ENCODE data around the gene ARHGAP9.
A peak's percentile ranks its signal among the peaks of the same experiment; 100 is the strongest.
"Not testable (repeated sequence)": the region's sequence is repeated elsewhere in the genome, so short reads cannot be mapped to it uniquely, and the experiment has no call there.

Gene ARHGAP9

DNA sequence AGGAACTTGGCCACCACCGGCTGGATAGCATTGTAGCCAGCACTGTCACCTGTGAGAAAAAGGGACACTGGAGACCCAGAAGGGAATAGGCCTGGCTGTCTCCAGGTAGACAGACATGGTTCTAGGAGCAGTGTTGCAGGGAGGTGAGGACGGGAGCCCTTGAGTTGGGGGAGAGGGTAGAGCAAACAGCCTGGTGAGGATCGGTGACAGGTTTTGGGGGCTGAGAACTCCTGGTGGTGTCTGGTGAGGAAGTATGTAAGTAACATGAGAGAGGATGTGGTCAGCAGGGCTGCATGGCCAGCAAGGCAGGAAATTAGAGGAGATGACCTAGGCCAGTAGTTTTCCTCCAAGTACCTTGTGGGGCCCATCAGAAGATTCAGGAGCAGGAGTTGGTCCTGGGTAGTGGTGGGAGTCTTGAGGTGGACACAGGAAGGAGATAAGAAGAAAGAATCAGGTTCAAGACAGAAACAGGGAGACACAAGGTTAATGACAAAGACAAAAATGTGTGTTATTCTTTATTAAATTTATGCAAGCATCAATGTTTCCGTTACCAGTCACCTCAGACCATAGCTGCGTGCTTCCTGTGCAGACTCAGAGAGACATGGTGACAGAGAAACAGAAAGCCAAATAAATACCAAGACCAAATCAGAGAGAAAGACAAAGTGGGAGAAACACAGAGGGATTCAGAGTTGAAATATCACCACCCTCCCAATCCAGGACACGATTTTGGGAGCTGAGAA is at the start of gene ARHGAP9:
Gene ARHGAP9, minus strand, starts transcription at position 491 of the 740 bp plus-strand sequence. Its CDS starts 460 bp downstream, at position 31.
- DNase-seq (ENCODE audit: low spot score) = no peak

DNA sequence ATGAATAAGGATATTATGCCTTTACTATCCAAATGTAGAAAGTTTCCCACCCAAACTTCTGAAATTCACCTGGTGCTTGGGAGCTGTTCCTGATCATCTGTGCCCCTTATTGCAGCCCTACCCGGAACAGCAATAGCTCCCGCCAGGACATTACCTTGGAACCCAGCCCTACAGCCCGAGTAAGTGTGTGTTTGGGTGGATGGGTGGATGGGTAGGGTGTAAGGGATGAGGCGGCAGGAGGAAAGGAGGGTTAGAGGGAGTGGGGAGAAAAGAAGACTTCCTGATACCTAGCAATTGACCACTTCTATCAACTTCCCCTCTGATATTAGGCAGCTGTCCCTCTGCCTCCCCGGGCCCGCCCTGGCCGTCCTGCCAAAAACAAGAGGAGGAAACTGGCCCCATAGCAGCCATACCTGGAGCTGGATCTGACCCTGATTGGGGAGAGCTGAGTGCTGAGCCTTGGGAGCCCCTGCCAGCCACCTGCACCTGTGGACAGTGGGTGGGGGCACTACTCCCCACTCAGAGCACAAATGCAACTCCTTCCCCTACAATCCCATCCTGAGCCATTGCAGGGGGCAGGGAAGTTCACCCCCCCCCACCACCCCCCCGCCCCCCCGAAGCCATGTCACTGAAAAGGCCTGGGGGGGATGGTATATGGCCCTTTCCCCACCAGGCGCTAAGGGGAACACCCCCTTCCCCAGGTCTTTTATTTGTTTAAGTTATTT is 49.3 kb upstream of the ARHGAP9 start:
- no peak for DNase-seq (ENCODE audit: low spot score)

GRCh38 chr12:57528176-57528575 is 48.5 kb upstream of the ARHGAP9 start:
- no peak for DNase-seq (ENCODE audit: low spot score)

GRCh38 chr12:57527184-57527583 is 47.5 kb upstream of the ARHGAP9 start:
- no peak for DNase-seq (ENCODE audit: low spot score)

DNA sequence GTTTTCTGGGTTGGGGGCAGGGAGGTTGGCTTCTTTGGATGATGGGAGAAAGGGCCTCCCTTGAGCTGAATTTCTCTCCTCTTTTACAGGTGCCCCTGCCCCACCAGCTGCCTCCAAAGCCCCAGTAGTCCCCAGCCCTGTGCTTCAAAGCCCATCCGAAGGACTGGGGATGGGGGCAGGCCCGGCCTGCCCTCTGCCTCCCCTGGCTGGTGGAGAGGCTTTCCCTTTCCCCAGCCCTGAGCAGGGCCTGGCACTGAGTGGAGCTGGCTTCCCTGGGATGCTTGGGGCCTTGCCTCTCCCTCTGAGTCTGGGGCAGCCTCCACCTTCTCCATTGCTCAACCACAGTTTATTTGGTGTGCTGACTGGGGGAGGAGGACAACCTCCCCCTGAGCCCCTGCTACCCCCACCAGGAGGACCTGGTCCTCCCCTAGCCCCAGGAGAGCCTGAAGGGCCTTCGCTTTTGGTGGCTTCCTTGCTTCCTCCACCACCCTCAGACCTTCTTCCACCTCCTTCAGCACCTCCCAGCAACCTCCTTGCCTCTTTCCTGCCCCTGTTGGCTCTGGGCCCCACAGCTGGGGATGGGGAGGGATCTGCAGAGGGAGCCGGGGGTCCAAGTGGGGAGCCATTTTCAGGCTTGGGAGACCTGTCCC is 46.9 kb upstream of the ARHGAP9 start:
- DNase-seq (ENCODE audit: low spot score) = no peak

- no peak for DNase-seq (ENCODE audit: low spot score)
Measured at GRCh38 chr12:57525615-57526383, 46.1 kb upstream of the ARHGAP9 start.

DNA sequence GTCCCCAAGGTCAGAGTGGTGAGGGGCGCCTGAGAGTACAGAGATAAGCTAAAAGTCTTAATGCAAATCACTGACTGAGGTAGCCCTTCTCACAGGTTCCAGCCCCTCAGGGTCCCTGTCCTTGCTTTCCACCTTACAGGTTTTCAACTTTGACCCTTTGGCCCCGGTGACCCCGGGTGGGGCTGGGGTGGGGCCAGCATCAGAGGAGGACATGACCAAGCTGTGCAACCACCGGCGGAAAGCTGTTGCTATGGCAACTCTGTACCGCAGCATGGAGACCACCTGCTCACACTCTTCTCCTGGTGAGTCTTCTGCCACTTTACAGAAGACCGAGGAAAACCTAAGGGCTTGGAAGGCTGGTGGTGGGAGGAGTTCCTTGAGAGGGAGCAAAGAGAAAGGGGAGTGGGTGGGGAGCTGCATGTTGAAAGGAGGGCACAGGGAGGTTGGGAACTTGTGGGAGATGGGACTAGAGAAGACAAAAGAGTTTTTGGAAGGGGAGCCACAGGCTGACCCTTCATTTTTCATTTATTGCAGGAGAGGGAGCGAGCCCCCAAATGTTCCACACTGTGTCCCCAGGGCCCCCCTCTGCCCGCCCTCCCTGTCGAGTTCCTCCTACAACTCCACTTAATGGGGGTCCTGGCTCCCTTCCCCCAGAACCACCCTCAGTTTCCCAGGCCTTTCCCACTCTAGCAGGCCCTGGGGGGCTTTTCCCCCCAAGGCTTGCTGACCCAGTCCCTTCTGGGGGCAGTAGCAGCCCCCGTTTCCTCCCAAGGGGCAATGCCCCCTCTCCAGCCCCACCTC is 45.3 kb upstream of the ARHGAP9 start:
- no peak for DNase-seq (ENCODE audit: low spot score)

DNA sequence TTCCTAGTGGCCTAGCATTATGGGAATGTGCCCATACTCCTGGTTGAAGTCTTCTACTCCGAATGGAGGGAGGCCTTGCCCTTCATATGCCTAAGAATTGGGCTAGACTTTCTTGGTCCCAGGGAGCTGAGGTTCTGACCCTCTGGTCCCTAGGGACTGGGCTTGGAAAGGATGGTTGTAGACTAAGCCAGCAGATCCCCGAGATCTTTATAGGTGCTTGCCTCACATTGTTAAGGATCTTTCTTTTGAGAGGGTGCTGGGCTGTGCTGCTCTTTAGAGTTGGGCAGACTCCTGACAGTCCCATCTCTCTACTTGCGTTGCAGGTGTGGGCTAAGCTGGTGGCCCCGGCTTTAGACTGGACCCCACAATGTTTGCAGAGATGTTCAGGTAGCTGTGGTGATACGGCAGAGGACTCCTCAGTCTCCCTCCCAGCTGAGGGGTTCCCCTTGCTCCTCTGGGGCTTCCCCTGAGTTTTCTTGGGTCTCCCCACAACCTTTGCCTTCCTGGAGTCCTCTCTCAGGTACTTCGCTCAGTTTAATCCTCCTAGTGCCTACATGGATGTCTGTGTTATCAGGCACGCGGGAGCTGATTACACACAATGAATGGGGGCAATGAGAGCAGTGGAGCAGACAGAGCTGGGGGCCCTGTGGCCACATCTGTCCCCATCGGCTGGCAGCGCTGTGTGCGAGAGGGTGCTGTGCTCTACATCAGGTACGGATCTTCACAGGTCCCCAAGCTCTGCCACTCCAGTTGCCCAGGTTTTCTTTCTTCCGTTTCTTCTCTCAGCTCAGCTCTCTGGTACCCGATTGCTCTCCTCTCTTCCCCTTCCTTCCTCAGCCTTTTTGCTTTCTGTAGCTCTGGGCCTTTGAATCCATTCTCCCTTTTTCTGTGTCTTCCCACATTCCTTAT is 44.3 kb upstream of the ARHGAP9 start:
- no peak for DNase-seq (ENCODE audit: low spot score)

DNA sequence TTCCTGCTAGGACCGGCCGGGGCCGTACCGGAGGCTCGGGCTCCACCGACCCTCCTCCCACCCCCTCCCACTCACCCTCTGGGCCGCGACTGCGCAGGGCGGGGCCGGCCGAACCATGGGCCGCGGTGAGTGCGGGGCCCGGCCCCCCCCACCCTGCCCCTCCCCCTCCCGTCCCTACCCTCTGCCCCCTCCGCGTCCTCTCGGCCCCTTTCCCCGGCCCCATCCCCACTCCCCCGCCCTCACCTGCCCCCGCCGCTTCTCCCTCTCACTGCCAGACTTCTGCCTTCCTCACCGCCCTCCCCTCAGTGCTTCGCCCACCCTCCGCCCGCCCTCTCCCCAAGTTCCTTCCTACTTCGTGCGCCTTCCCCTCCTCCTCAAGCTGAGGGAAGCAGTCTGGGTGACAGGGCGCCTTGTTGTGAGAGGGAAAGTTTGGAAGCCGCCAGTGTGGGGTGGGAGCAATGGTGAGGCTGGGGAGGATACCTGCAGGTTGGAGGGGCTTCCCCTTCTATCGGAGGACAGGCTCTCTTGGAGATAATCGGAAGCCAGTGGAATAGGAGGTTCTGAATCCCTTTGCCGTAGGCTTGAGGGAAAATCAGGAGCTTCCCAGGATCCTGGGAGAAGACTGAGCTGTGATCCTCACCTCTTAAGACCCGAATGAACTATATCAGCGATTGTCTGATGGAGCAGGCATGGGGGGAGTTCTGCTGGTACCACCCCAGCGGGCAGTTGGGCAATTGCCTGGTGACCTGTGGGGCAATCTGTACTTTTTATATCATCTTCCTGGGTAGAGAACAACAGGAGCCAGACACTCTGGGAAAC is 43.4 kb upstream of the ARHGAP9 start:
- no peak for DNase-seq (ENCODE audit: low spot score)

DNA sequence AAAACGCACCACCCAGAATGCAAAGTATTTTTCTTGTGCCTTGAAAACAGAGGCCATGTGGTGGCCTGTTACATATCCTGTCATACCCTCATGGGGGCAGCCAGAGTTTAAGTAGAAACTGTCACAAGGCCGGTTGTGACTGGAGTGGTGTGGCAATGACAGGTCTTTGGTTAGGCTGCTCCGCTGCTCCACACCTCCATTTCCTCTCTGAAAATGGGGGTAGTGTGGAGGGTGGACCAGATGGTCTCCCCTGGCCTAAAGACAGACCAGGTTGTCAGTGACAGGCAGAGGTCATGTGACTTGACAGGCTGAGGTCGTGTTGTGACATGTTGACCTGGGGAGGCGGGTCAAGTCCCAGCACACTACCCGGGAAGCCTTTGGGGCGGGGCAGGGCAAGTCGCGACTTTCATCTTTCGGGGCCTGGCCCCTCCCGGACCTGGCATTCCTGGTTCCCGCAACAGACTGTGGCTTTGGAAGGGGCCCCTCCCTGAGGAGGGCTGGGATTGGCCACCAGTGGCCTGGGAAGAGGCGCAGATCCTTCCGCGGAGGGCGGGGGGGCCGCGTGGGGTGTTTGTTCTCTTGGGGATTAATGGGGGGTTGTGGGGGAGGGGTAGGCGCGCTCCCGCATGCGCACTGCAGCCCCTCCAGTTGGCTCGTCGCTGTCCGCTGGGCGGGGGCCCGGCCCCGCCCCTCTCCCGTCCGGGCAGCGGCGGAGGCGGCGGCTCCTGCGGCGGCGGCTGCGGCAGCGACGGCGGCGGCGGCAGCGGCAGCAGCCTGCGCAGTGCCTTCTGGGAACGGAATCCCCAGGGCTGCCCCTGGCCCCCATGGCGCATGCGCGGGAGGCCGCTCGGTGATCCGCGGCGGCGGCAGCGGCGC is 42.6 kb upstream of the ARHGAP9 start, which contains the start of gene MBD6:
Gene MBD6, plus strand, starts transcription at position 814 of the 876 bp plus-strand sequence. CDS start 1,480 bp downstream, outside the sequence.
- DNase-seq (ENCODE audit: low spot score) = peak; percentile 98

DNA sequence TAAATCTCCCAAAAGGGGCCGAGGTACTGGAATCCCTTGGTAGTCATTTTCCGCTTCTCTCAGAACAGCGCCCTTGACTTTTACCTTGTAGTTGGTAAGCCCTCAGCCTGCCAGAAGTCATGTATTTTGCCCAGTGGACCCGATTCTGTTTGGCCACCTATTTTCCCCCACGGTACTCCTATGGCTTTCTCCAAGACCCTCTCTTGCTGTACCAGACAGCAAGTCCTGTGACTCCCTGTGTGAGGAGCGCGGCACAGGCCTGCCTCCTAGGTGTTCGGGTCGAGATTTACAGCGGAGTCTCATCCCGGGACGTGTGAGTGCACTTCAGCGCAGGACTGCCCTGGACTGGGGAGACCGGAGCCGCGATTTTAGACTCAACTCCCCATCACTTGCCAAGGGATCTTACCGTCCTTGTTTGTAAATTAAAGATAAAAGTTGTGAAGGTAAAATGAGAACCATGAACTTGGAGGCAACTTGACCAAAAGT is 41.9 kb upstream of the ARHGAP9 start:
- no peak for DNase-seq (ENCODE audit: low spot score)

DNA sequence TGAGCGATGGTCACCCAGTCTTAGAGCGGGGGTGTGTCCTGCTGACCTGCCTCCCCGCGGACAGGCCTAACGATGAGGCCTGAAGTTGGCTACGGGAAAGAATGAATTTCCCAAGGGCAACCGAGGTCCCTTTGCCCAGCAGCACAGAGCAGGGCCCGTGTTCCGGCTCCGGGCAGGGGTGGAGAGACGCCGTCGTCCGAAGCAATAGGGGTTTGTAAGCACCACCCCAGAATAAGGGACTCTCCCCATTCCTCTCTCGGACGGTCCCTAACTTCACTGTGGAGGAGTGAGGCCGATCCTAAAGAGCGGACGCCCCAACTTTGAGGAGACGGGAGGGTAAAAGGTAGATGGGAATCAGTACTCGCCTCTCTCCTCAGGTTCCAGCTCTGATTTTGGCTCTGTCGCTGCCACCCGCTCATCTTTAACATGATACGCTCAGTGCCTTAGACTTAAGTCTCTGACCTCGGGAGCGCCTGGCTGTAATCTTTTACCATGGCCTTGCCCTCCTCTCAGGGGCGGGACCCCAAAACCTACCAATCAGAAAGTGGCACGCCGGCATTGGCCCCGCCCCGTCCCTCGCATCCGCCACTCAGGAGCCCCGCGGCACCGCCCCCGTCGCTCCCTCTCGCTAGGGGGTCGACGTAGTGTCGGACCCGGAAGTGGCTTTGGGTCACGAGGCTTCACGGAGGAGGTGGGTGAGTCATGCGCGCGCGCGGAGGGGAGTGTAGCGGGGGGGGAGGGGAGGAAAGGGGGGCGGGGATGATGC is 40.6 kb upstream of the ARHGAP9 start, which contains the start of gene DDIT3:
Gene DDIT3, minus strand, starts transcription at position 462 of the 766 bp plus-strand sequence. CDS start 3,108 bp downstream, outside the sequence.
- peak; percentile 97 for DNase-seq (ENCODE audit: low spot score)

DNA sequence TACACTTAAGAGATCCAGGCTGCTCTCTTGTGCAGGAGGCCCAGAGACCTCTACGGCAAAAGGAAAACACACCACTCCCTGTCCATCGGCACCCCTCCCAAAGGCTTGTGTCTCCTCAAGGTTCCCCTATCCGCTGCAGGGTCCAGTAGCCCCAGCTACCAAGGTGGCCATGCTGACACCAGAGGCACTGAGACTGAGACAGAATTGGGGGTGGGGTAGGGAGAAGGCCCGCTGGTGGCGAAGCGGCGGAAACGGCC is 40.1 kb upstream of the ARHGAP9 start:
- DNase-seq (ENCODE audit: low spot score) = no peak

DNA sequence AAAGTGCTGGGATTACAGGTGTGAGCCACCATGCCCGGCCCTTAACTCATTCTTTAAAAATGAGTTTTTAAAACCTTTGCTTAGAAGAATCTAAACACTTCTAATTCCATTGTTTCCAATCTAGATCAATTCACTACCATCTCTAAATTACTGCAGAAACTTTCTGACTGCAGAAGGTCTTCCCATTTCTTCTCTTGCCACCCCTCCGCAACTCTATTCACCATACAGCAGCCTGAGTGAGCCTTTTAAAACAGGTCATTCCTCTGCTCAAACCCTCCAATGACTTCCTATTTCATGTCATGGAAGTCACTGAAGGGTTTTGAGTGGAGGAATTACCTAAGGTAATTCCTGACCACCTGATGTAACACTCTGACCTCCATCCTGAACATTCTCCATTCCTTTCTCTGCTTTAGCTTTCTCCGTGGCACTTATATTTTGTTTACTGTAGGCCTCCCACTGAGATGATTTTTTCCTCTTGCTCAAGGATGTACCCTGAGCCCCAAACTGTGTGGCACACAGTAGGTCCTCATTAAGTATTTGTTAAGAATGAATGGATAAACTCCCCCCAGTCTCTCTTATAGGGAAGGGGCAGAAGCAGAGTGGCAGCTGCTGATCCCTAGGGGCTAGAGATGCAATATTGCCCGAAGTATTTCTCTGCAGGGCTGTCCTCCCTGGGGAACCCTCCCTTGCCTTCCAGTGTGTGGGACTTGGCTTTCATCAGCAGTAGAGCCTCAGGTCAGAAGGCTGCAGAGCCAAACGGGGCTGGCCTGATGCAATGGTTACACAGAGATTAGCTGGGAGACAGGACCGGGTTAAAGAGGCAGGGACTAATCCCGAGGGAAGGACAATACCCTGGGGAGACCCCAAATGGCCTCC is 39.5 kb upstream of the ARHGAP9 start:
- no peak for DNase-seq (ENCODE audit: low spot score)

DNA sequence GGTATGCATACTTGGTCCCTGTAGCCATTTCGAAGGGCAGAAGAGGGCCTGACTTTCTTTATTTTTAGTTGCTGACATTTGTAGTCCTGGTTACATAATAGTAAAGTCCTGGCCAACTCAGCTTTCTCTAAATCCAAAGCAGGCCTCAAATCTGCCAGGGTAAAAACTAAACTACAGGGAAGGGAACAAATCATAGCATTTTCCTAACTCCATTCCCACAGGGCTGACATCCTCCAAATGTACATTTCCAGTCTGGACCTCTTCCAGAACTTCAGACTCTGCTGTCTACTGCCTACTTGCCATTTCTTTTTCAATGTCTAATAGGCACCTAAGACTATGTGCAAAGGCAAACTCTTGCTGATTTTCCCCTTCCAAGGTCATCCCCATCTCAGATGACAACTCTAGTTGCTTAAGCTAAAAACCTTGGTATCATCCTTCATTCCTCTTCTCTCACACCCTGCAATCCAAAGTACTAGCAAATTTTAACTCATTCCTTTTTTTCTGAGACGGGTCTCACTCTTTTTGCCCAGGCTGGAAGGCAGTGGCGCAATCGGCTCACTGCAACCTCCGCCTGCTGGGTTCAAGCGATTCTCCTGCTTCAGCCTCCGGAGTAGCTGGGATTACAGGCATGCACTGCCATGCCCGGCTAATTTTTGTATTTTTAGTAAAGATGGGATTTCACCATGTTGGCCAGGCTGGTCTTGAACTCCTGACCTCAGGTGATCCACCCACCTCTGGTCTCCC is 38.7 kb upstream of the ARHGAP9 start:
- no peak for DNase-seq (ENCODE audit: low spot score)

- not testable (repeated sequence) for DNase-seq (ENCODE audit: low spot score)
Measured at GRCh38 chr12:57517718-57518117, 38.1 kb upstream of the ARHGAP9 start.

Measured in AG20443 (cell line).